Measurements from ENCODE around the gene PTK6. TPM values are rescaled to one million over a fixed set of nuclear protein-coding genes. Genes with fewer than 3 reads are reported as not detected.

Gene PTK6
- total RNA-seq, 1 donor from 2014 or later, result 0.12 TPM

DNA sequence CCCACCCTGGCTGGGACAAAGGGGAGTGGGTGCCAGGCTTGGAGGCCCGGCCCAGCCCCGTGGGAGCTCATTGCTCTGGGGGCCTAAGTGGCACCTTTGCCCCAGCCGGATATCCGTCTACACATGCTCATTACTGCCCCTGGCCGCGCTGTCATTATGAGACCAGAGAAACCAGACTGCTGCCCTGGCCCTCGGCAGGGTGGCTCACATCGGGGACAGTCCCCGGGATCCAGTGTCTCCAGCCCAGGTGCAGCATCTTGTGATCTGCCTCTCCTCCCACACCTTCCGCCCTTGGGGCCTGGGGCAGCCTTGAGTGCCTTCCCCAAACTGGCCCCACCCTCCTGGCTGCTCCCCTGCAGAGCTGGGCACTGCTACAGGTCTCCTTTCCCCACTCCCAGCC lies 5.5 kb upstream of the PTK6 start:
- H3K4me1 Mint-ChIP-seq (ENCODE audit: unreplicated experiment), result peaks cover 4% of the 10 kb centered on the region
- DNase-seq (ENCODE audit: extremely low spot score, unreplicated experiment), result no peak
- H3K36me3 Mint-ChIP-seq, result no peaks in the 10 kb centered on the region
- no peak overlapping the region for H3K4me3 Mint-ChIP-seq
- TF ChIP-seq, protein P1, sequence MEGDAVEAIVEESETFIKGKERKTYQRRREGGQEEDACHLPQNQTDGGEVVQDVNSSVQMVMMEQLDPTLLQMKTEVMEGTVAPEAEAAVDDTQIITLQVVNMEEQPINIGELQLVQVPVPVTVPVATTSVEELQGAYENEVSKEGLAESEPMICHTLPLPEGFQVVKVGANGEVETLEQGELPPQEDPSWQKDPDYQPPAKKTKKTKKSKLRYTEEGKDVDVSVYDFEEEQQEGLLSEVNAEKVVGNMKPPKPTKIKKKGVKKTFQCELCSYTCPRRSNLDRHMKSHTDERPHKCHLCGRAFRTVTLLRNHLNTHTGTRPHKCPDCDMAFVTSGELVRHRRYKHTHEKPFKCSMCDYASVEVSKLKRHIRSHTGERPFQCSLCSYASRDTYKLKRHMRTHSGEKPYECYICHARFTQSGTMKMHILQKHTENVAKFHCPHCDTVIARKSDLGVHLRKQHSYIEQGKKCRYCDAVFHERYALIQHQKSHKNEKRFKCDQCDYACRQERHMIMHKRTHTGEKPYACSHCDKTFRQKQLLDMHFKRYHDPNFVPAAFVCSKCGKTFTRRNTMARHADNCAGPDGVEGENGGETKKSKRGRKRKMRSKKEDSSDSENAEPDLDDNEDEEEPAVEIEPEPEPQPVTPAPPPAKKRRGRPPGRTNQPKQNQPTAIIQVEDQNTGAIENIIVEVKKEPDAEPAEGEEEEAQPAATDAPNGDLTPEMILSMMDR (conservative IDR thresholded peaks at IDR 0.05), result no peak
- no peaks in the 10 kb centered on the region for H3K9me3 Mint-ChIP-seq
- peaks cover 3% of the 10 kb centered on the region for H3K27me3 Mint-ChIP-seq
- no peak overlapping the region for H3K27ac Mint-ChIP-seq

DNA sequence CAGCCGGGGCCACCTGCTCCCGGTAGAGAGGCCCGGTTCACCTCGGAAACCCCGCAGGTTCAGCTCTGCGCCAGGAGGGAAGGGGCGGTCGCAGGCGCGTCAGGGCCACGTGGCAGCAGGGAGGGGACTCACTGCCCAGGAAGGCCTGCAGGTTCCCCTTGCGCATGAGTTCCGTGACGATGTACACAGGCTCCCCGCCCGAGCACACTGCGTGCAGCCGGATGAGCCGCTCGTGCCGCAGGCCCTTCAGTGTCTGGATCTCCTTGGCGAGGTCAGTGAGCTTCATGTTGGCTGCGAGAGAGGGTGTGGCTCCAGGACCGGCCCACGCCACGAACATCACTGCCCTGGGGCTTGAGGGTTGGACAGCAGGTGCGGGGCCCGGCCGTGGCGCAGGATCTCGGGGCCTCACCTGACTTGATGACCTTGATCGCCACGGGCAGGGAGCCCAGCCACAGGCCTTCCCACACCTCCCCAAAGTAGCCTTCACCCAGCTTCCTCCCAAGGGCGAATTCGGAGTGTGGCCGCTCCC lies 4.9 kb upstream of the PTK6 start:
- H3K4me1 Mint-ChIP-seq (ENCODE audit: unreplicated experiment), result peaks cover 4% of the 10 kb centered on the region
- peaks cover 3% of the 10 kb centered on the region for H3K27me3 Mint-ChIP-seq
- H3K36me3 Mint-ChIP-seq, result no peaks in the 10 kb centered on the region
- no peak overlapping the region for H3K27ac Mint-ChIP-seq
- no peaks in the 10 kb centered on the region for H3K9me3 Mint-ChIP-seq
- TF ChIP-seq, protein P1 (conservative IDR thresholded peaks at IDR 0.05), result no peak
- no peak overlapping the region for H3K4me3 Mint-ChIP-seq
- no peak for DNase-seq (ENCODE audit: extremely low spot score, unreplicated experiment)

DNA sequence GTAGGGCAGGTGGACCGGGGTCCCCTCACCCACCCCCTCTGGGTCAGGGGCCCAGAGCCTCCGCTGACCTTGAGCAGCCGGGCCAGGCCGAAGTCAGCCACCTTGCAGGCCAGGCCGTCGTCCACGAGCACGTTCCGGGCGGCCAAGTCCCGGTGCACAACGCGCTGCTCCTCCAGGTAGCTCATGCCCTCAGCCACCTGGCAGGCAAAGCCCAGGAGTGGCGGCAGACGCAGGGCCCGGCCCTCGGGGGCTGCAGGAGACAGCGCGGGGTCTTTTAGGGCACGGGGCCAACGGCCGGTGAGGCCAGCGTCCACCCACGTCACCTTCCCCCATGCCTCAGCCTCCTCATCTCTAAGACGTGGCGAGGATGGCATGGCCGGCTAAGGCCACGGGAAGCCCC lies 4.2 kb upstream of the PTK6 start:
- TF ChIP-seq, protein P1 (conservative IDR thresholded peaks at IDR 0.05), result no peak
- Mint-ChIP-seq H3K27me3 (peaks cover 3% of the 10 kb centered on the region), H3K27ac (no peak overlapping the region), H3K9me3 (no peaks in the 10 kb centered on the region), H3K4me3 (no peak overlapping the region), H3K4me1 (ENCODE audit: unreplicated experiment) (peaks cover 5% of the 10 kb centered on the region), H3K36me3 (no peaks in the 10 kb centered on the region)
- no peak for DNase-seq (ENCODE audit: extremely low spot score, unreplicated experiment)

DNA sequence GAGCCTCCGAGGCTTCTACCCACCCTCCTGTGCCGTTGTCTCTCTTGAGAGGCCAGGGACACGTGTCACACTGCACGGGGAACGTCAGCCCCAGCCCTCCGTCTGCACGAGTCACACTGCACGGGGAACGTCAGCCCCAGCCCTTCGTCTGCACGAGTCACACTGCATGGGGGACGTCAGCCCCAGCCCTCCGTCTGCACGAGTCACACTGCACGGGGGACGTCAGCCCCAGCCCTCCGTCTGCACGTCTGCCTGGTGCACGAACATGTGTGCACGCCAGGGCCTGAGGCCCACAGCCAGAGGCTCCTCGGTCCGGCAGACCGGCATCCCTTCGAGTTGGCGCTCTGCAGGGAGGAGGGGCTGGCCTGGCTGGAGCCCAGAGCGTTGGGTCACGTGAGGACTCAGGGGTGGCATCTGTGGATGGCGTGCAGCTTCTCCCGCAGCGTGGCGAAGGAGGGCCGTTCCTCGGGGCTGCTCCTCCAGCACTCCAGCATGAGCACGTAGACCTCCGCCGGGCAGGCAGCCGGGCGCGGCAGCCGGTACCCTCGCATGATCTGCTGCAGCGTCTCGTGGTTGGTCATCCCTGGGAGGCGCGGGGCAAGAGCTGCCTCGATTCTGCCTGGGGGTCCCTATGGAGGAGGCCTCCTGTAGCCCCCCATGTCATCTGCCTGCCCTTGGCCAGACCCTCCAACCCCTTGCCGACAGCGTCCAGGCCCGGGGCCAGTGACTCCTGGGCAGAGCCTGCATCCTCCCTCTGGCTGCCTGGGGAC lies 3.4 kb upstream of the PTK6 start:
- Mint-ChIP-seq H3K36me3 (no peaks in the 10 kb centered on the region), H3K4me3 (no peak overlapping the region), H3K9me3 (no peaks in the 10 kb centered on the region), H3K4me1 (ENCODE audit: unreplicated experiment) (peaks cover 7% of the 10 kb centered on the region), H3K27me3 (peaks cover 3% of the 10 kb centered on the region), H3K27ac (no peak overlapping the region)
- no peak for DNase-seq (ENCODE audit: extremely low spot score, unreplicated experiment)
- TF ChIP-seq, protein P1 (conservative IDR thresholded peaks at IDR 0.05), result no peak

DNA sequence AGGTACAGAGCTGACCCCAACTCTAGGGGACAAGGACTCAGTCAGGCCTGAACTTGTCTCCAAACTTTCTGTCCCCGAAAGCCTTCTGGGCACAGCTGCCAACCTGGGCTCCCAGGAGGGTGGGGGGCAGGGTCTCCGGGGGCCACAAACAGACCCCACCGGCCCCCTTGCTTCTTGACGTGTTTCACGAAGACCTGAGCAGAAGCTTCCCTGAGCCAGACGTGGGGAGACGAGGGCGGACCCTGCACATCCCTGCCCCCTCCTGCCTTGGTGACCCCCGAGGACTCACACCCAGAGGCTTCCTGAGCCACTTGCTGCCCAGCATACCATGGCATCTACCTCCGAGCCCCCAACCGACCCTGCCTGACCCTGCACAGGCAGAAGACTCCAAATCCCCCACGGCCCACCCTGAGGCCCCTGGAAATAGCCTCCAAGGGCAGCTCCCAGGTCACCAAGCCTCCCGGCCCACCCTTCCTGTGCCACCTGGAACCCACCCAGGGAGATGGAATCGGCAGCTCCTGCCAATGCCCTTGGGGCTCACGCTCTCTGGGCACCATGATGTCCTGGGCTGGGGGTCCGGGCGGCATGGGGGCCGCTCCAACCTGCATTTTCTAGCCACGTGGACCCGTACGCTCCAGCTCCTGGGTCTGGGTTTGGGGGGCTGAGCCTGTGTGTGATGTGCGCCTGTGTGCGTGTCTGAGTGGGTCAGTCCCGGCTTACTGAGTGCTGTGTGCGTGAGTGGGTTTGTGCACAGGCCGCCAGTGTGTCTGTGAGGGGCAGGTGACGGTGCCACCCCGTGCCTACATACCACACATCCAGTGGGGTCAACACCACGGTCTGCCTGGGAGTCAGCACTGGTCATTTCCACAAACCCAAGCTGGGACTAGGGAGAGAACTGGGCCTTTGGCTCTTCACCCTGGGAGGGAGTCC lies 2.5 kb upstream of the PTK6 start:
- Mint-ChIP-seq H3K27ac (no peak overlapping the region), H3K4me3 (no peak overlapping the region), H3K36me3 (no peaks in the 10 kb centered on the region), H3K27me3 (no peaks in the 10 kb centered on the region), H3K9me3 (no peaks in the 10 kb centered on the region), H3K4me1 (ENCODE audit: unreplicated experiment) (peaks cover 3% of the 10 kb centered on the region)
- TF ChIP-seq, protein P1 (conservative IDR thresholded peaks at IDR 0.05), result no peak
- DNase-seq (ENCODE audit: extremely low spot score, unreplicated experiment), result no peak
